ENCODE results near the gene PCSK5. TPM values are rescaled to one million over a fixed set of nuclear protein-coding genes. Genes with fewer than 3 reads are reported as not detected.

PCSK5 gene
- total RNA-seq, 1 experiment from 2014 or later, result 7.5 TPM

DNA sequence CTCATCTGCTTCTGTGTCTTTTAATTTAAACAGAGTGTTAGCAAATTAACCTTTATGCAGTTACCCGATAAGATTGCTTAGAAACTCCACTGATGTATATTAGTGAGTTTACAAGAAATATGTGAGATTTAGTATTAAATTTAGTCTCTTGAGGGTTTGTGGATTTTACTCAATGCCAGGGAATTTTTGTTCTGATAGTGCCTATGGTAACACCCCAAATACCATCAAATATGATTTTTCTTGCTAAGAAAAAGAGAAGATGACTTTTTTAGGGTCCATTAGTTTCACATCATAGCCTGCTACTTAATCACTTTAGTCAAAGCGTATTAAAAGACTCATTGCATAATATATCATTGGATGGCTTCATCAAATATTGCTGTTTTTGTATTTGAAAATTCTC is 224.9 kb downstream of the PCSK5 start:
- H3K4me1 Mint-ChIP-seq, result no peaks in the 10 kb centered on the region; a peak in 1 of 4 replicates
- Histone ChIP-seq H3K14ac (ENCODE audit: insufficient read depth, low read length) (no peak overlapping the region), H3K9me3 (ENCODE audit: control insufficient read depth, low read depth, low read length) (no peaks in the 10 kb centered on the region), H3K27ac (ENCODE audit: insufficient read length, low read depth, low read length) (no peak overlapping the region), H2BK120ac (ENCODE audit: low read depth, low read length, poor library complexity, severe bottlenecking) (no peak overlapping the region), H2AFZ (ENCODE audit: low read length) (no peak overlapping the region), H3K4ac (ENCODE audit: low read depth, low read length) (no peak overlapping the region), H3T11ph (ENCODE audit: low read length) (no peak overlapping the region), H3K4me1 (ENCODE audit: insufficient read depth, low read length) (no peaks in the 10 kb centered on the region), H2BK12ac (ENCODE audit: insufficient read length, low read depth, low read length) (no peak overlapping the region), H4K5ac (ENCODE audit: insufficient read length, low read depth, low read length) (no peak overlapping the region), H3K18ac (ENCODE audit: insufficient read length, low read depth, low read length) (no peak overlapping the region), H2BK20ac (ENCODE audit: low read depth, low read length, poor library complexity, severe bottlenecking) (no peak overlapping the region), H3K56ac (ENCODE audit: insufficient read length, low read depth, low read length) (no peak overlapping the region), H2BK15ac (ENCODE audit: low read depth, low read length) (no peak overlapping the region), H3K23ac (ENCODE audit: insufficient read length, low read depth, low read length) (no peak overlapping the region), H2AK5ac (ENCODE audit: insufficient read length, low read length) (no peak overlapping the region), H4K8ac (replicated peaks; ENCODE audit: insufficient read length, low read depth, low read length) (no peak overlapping the region), H3K9ac (ENCODE audit: extremely low read depth, insufficient read length, low read length) (no peak overlapping the region), H2BK5ac (ENCODE audit: insufficient read length, low read length) (no peak overlapping the region), H4K20me1 (ENCODE audit: control insufficient read depth, insufficient read depth, insufficient read length) (no peaks in the 10 kb centered on the region), H3K23me2 (ENCODE audit: insufficient read length, low read depth, low read length, poor library complexity, severe bottlenecking) (no peaks in the 10 kb centered on the region), H3K79me1 (ENCODE audit: insufficient read depth, low read depth, low read length, poor library complexity, severe bottlenecking) (no peaks in the 10 kb centered on the region), H3K79me2 (ENCODE audit: insufficient read depth, low read length) (no peaks in the 10 kb centered on the region), H3K27me3 (ENCODE audit: insufficient read depth, low read length) (no peaks in the 10 kb centered on the region), H3K4me2 (ENCODE audit: insufficient read depth, insufficient read length, low read length) (no peak overlapping the region), H4K91ac (ENCODE audit: insufficient read length, low read depth, low read length) (no peak overlapping the region)
- H3K4me3 Mint-ChIP-seq, result no peak overlapping the region
- H3K27me3 Mint-ChIP-seq (ENCODE audit: low read depth), result no peaks in the 10 kb centered on the region
- no peak for TF ChIP-seq CTCF (conservative IDR thresholded peaks at IDR 0.05)
- no peaks in the 10 kb centered on the region for H3K9me3 Mint-ChIP-seq
- no peaks in the 10 kb centered on the region for H3K36me3 Mint-ChIP-seq (ENCODE audit: insufficient read depth in 1 of 3, low read depth in 3 of 3)
- DNase-seq, result no peak
- WGBS (ENCODE audit: extremely low coverage, insufficient read length, low lambda C conversion rate), result no CpG with 5 or more reads among the region's 2 CpGs
- H3K27ac Mint-ChIP-seq, result no peak overlapping the region

All from H9 (cell line).